ENCODE measurements around the gene BTG2. TPM values are rescaled to one million over a fixed set of nuclear protein-coding genes. Genes with fewer than 3 reads are reported as not detected.

The BTG2 gene
- total RNA-seq, 1 experiment from 2014 or later: 24.2 TPM

- Histone ChIP-seq H4K20me1 (ENCODE audit: insufficient read depth) (no peaks in the 10 kb centered on the region), H3K79me2 (ENCODE audit: insufficient read depth, low read length) (no peaks in the 10 kb centered on the region), H3K27ac (ENCODE audit: low read depth, low read length) (no peak overlapping the region), H3K9ac (ENCODE audit: low read length) (no peak overlapping the region), H3K9me3 (ENCODE audit: control insufficient read depth in 1 of 2, insufficient read depth in 1 of 2, low read depth in 1 of 2, low read length in 2 of 2) (no peaks in the 10 kb centered on the region), H3K4me1 (ENCODE audit: control insufficient read depth in 1 of 2, insufficient read depth in 2 of 2, low read length in 2 of 2) (no peaks in the 10 kb centered on the region), H2AFZ (ENCODE audit: low read depth, low read length, poor library complexity, severe bottlenecking) (no peak overlapping the region), H3K9me2 (ENCODE audit: insufficient read depth) (no peaks in the 10 kb centered on the region), H3K36me3 (ENCODE audit: control insufficient read depth in 1 of 2, insufficient read depth in 2 of 2, low read length in 2 of 2) (no peaks in the 10 kb centered on the region), H3K4me2 (ENCODE audit: low read length) (no peak overlapping the region), H3K27me3 (ENCODE audit: insufficient read depth, low read length) (peaks cover 6% of the 10 kb centered on the region), H3K4me3 (replicated peaks in 1 of 2; ENCODE audit: low read depth in 1 of 2, low read length in 2 of 2) (no peak overlapping the region)
- CTCF ChIA-PET: interaction anchor here (1.7 kb wide), 1 partner anchor 44 kb away, joined by 4 read pairs; no protein-coding TSS in a partner anchor
- DNase-seq (ENCODE audit: low read depth, low spot score): no peak
- BruUV-seq (replicated peaks): no TSS peak
- no peak for TF ChIP-seq POLR2AphosphoS5 (IDR thresholded peaks at IDR 0.05; ENCODE audit: low read depth, low read length)
- no peak for TF ChIP-seq SRF (IDR thresholded peaks at IDR 0.05; ENCODE audit: low read depth)
- TF ChIP-seq MAX (IDR thresholded peaks at IDR 0.05): no peak
- TF ChIP-seq CBX3 (IDR thresholded peaks at IDR 0.05; ENCODE audit: low read depth): no peak
- TF ChIP-seq POLR2A (IDR thresholded peaks at IDR 0.05; ENCODE audit: borderline replicate concordance, extremely low read depth, insufficient read depth, insufficient read length): no peak
- TF ChIP-seq YY1 (IDR thresholded peaks at IDR 0.05; ENCODE audit: extremely low read depth, insufficient replicate concordance, low read depth, low read length): no peak
- no peak for TF ChIP-seq EZH2 (IDR thresholded peaks at IDR 0.05)
- no peak for TF ChIP-seq RAD21 (IDR thresholded peaks at IDR 0.05; ENCODE audit: low read depth)
- TF ChIP-seq ZNF274 (IDR thresholded peaks at IDR 0.05; ENCODE audit: low read depth, low read length): no peak
- TF ChIP-seq TCF7L2 (IDR thresholded peaks at IDR 0.05; ENCODE audit: borderline replicate concordance, extremely low read depth, insufficient read depth, insufficient read length): no peak
- TF ChIP-seq ATF3 (IDR thresholded peaks at IDR 0.05): no peak
- TF ChIP-seq SP1 (IDR thresholded peaks at IDR 0.05; ENCODE audit: low read depth): no peak
- TF ChIP-seq ZFX (IDR thresholded peaks at IDR 0.05): no peak
- no peak for TF ChIP-seq SIN3A (IDR thresholded peaks at IDR 0.05; ENCODE audit: low read depth)
- TF ChIP-seq CTCF (IDR thresholded peaks at IDR 0.05 in 2 of 3, conservative IDR thresholded peaks at IDR 0.05 in 1 of 3; ENCODE audit: borderline replicate concordance in 1 of 3, insufficient read depth in 1 of 3, low read depth in 2 of 3, low read length in 2 of 3): no peak
- no peak for TF ChIP-seq EZH2phosphoT487 (IDR thresholded peaks at IDR 0.05; ENCODE audit: borderline replicate concordance)
- TF ChIP-seq FOSL1 (IDR thresholded peaks at IDR 0.05; ENCODE audit: low read depth): no peak
- POLR2A ChIA-PET: interaction anchor here (0.7 to 2.0 kb wide), 3 partner anchors 10 to 12 kb away, joined by 3 to 7 read pairs (median 5); partner anchors contain the start of gene BTG2
- ATAC-seq: no peak
- intact Hi-C loops (cut with micrococcal nuclease): no loop called here
- RAD21 ChIA-PET (ENCODE audit: low non-redundant PET in 1 of 2, low total read pairs in 2 of 2, uncharacterized antibody in 2 of 2, unreplicated experiment in 2 of 2): no interaction called here
Observed at GRCh38 chr1:203316626-203317093, 11.3 kb downstream of the BTG2 start.
